GM19397 (cell line): ENCODE measurements around the gene PPP1R18.
"Not testable (repeated sequence)": the region's sequence is repeated elsewhere in the genome, so short reads cannot be mapped to it uniquely, and the experiment has no call there.

Experiments
- ATAC-seq: cut with Tn5 transposase; IDR thresholded peaks from one replicate; pipeline ENCODE4 v1.9.1; 2021; ENCODE audit warnings: mild to moderate bottlenecking, moderate library complexity; ENCODE audit not compliant: unreplicated experiment

Gene PPP1R18

GRCh38 chr6:30670760-30671527, 15.5 kb downstream of the PPP1R18 start:
- ATAC-seq = no peak

DNA sequence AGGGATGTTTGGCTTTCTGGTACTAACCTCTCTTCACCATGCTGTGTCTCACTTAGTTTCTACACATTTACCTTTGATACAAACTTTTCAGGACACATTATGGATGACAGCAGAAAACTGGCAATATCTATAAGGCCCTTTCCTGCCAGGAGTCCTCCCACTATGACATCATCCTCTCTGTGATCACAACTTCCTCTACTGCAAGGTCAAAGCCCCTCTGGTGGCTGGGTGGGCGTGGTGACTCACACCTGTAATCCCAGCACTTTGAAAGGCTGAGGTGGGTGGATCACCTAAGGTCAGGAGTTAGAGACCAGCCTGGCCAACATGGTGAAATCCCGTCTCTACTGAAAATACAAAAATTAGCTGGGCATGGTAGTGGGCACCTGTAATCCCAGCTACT, 20.1 kb downstream of the PPP1R18 start:
- not testable (repeated sequence) for ATAC-seq

GRCh38 chr6:30664994-30665767, 21.3 kb downstream of the PPP1R18 start:
- no peak for ATAC-seq

DNA sequence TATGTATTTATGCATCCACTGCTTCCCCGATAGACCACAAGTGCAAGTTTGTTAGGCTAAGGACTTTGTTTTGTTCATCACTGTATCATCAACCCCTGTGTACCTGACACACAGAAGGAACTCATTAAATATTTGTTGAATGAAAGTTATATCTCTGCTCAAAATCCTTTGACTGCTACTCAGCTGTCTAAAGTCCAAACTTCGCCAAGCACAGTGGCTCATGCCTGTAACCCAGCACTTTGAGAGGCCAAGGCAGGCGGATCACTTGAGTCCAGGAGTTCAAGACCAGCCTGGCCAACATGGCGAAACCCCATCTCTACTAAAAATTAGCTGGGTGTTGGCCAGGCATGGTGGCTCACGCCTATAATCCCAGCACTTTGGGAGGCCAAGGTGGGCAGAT, 28.5 kb downstream of the PPP1R18 start:
- not testable (repeated sequence) for ATAC-seq

DNA sequence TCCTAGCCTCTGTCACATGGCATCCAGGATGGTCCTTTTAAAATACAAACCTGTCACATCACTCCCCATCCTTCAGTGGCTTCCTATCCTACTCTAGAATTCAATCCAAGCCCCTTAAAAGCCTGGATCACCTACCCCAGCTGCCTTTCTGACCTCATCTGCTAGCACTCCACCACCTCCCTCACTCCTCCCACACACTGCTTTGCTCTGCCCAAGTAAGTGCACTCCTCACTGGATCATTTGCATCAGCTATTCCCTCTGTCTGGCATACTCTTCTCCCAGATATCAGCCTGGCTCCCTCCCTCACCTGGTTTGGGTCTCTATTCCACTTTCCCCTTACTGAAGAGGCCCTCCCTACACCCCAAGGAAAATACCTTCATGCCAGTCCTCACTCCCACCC, 29.0 kb downstream of the PPP1R18 start:
- no peak for ATAC-seq

GRCh38 chr6:30656513-30656912, 29.9 kb downstream of the PPP1R18 start:
- ATAC-seq = no peak

DNA sequence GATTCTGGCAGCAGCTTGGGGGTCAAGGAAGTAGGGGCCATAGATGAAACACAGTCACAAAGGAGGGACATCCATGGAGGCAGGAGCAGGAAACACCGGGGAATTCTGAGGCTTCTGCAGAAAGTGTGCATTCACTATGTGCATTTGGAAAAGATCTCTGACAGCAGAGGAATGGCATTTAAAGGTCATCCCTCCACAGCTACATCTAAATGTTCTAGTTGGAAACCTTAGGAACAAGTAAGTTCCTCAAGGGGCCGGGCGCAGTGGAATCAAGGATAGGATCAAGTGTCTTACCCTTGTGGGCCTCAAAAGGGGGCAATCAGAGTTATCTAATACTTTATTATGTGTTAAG, 30.7 kb downstream of the PPP1R18 start:
- ATAC-seq = no peak

DNA sequence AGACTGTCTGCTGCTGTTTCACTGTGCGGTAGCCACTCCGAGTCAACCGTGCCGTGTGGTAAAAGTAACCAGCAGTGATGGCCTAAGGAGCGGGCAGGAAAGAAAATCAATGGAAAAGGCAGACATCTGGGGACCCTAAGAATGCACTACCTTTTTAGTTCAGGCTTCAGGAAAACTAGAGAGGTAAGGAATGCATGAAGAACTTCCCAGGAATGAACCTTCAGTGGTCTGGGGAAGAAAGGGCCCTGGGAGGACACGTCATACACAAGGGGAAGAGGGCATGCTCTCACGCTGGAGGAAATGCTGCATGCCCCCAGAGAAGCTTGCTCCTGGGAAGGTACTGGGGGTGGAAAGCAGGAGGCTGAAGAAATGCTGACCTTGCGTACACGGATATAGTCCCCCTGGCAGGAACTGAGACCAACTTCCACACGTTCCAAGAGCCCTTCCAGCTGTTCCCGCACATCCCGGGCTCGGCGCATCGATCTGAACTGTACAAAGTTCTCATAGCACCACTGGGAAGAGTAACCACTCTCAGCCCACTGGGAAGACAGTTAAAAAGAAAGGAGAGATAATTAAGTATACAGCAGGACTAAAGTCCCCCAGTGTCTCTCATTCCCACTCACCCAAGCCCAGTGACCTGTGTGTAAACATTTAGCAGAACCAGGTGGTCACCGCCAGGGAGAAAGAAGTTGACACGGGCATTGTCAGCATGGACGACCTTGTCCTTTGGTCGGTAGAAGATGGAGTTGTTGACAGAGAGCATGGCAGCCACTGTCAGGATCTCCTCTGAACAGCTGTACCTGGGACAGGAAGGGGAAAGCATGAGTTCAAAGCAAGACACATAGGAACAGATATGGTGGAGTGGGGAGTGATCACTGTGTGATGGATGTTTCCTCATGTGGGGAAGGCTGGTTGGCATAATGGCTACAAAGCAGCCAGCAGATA, 31.4 kb downstream of the PPP1R18 start:
- no peak for ATAC-seq

DNA sequence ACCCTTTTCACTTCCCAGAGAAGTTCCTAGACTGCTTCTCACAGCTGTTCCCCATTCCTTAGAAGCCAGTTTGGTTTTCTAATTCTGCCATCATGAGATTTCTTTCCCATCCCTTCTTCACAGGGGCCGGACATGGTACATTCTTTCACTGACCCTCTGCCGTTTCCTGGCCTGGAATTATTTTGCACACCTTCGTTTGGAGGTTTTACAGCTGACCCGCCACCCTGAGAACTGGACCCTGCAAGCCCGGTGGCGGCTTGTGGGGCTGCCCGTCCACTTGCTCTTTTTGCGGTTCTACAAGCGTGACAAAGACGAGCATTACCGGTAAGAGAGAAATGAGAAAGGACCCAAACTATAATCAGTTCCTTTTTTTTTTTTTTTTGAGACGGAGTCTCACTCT, 35.3 kb downstream of the PPP1R18 start:
- ATAC-seq = no peak

- ATAC-seq = peak; percentile 66
These were observed 39.0 kb downstream of the PPP1R18 start for GRCh38 chr6:30647242-30648116.

GRCh38 chr6:30646450-30647241, 39.8 kb downstream of the PPP1R18 start, which contains the start of gene C6orf136:
Gene C6orf136, plus strand, starts transcription at chr6:30647133. Its CDS starts 99 bp downstream, at chr6:30647232.
- peak; percentile 58 for ATAC-seq

GRCh38 chr6:30645989-30646388, 40.5 kb downstream of the PPP1R18 start:
- no peak for ATAC-seq

DNA sequence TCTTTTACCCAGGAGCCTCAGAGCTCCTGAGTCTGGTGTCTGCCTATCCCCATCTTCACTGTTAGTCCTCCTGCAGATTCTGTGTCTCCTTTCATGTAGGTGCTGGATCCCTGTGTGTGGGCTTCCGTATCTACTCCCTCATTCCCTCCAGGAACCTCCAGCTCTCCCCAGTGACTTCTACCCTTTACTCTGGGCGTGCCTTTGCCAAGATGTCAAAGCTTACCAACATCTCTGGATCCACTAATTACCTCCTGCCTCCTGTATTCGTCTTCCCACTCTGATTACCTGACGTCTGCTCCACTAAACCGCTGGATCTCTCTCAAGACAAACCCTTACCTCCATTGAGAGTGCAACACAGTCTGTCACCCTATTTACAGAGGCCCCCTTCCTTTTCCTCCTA, 41.7 kb downstream of the PPP1R18 start:
- ATAC-seq = no peak

GRCh38 chr6:30643656-30644055, 42.8 kb downstream of the PPP1R18 start:
- ATAC-seq = no peak

- ATAC-seq = no peak
These were observed 45.4 kb downstream of the PPP1R18 start for GRCh38 chr6:30641048-30641447.

DNA sequence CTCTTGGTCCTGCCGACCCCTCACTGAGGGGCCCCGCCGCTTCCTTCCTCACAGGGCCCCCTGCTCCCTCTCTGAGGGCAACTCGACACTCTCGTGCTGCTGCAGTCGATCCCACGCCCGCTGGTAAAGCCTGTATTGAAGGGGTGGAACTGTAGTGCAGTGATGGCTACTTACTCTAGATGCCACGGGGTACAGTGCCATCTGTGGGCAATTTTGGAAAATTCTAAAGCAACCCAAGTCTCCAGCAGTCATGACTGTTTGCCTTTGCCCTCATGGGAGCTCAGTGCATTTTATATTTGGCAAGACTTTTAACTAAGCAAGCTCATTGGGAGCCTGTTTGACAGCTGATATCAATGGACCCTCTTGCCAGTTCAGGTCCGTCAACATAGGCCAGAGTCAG, 46.0 kb downstream of the PPP1R18 start:
- ATAC-seq = no peak

- ATAC-seq = no peak
These were observed 50.6 kb downstream of the PPP1R18 start for GRCh38 chr6:30635834-30636233.

GRCh38 chr6:30626484-30627366, 59.7 kb downstream of the PPP1R18 start, which contains the start of gene ATAT1:
Gene ATAT1, plus strand, starts transcription at chr6:30626874.
- peak; percentile 79 for ATAC-seq
